Endodermal cell (in vitro differentiated cells): ENCODE measurements around the gene ZNF805. TPM values are rescaled to one million over a fixed set of nuclear protein-coding genes. Genes with fewer than 3 reads are reported as not detected.
"Not testable (repeated sequence)": the region's sequence is repeated elsewhere in the genome, so short reads cannot be mapped to it uniquely, and the experiment has no call there.

Experiments used
- DNase-seq: peaks from one replicate; pipeline ENCODE4 v3.0.0-alpha.2; 2017
- H3K27ac ChIP-seq: 2 replicates; pipeline ENCODE4 v1.5.1; 2013; ENCODE audit warnings: mild to moderate bottlenecking, low read depth, low read length, moderate library complexity
- H3K27me3 ChIP-seq: 2 replicates; pipeline ENCODE4 v1.6.1; 2013; ENCODE audit warnings: mild to moderate bottlenecking, low read length, moderate library complexity; ENCODE audit not compliant: insufficient read depth, control insufficient read depth, poor library complexity, severe bottlenecking
- H3K36me3 ChIP-seq: 2 replicates; pipeline ENCODE4 v1.7.0; 2013; ENCODE audit warnings: mild to moderate bottlenecking, low read length, moderate library complexity; ENCODE audit not compliant: control insufficient read depth, insufficient read depth
- H3K4me1 ChIP-seq: one replicate; pipeline ENCODE4 v1.7.0; 2013; ENCODE audit warnings: low read length; ENCODE audit not compliant: control insufficient read depth, insufficient read depth
- H3K4me3 ChIP-seq: 2 replicates; pipeline ENCODE4 v1.5.1; 2013; ENCODE audit warnings: mild to moderate bottlenecking, low read length, moderate library complexity
- H3K9ac ChIP-seq: 2 replicates; pipeline ENCODE4 v1.6.1; 2013; ENCODE audit warnings: mild to moderate bottlenecking, low read length, moderate library complexity; ENCODE audit not compliant: poor library complexity, severe bottlenecking; ENCODE audit errors: extremely low read depth
- H3K9me3 ChIP-seq: 2 replicates; pipeline ENCODE4 v1.6.1; 2013; ENCODE audit warnings: mild to moderate bottlenecking, low read length, moderate library complexity; ENCODE audit not compliant: control insufficient read depth
- H3K27ac Mint-ChIP-seq: 2 replicates; pipeline ENCODE4 v1.8.0; 2020; ENCODE audit warnings: mixed read lengths
- H3K27me3 Mint-ChIP-seq: 2 replicates; pipeline ENCODE4 v1.8.0; 2021; ENCODE audit warnings: mild to moderate bottlenecking, mixed read lengths; ENCODE audit not compliant: insufficient read depth
- H3K36me3 Mint-ChIP-seq: 2 replicates; pipeline ENCODE4 v1.8.0; 2020; ENCODE audit warnings: low read depth, mixed read lengths
- H3K4me1 Mint-ChIP-seq: 2 replicates; pipeline ENCODE4 v1.8.0; 2020; ENCODE audit warnings: mixed read lengths
- H3K4me3 Mint-ChIP-seq: 2 replicates; pipeline ENCODE4 v1.8.0; 2020; ENCODE audit warnings: mild to moderate bottlenecking, moderate library complexity, mixed read lengths
- H3K9me3 Mint-ChIP-seq: 2 replicates; pipeline ENCODE4 v1.8.0; 2020; ENCODE audit warnings: mild to moderate bottlenecking, mixed read lengths
- CTCF ChIP-seq: fragments of 200-600 bp; sonication (generic); conservative IDR thresholded peaks from 2 replicates; pipeline ENCODE4 v1.5.0; 2021; ENCODE audit warnings: antibody characterized with exemption, mild to moderate bottlenecking
- WGBS, 2 experiments: methylation state at CpG; one replicate each; pipeline versions ENCODE4 v1.1.5 to v1.1.7; 2013; ENCODE audit warnings: missing lambda C conversion rate in 2 of 2, mixed read lengths in 1 of 2; ENCODE audit not compliant: insufficient coverage in 1 of 2, insufficient read length in 1 of 2; 5-methylcytosine and 5-hydroxymethylcytosine counted together
- total RNA-seq, 2 donors: library from RNA; stranded (reverse); fragmentation: NEBNext Ultra II Directional in 1 of 2; extraction: Animal tissue kit (Norgen Biotek cat#: 25700) in 1 of 2; gene quantifications; 2 replicates in 1 of 2; 3 replicates in 1 of 2; pipeline ENCODE4 v1.2.1, GENCODE V29; 2021

Gene ZNF805
- total RNA-seq, 2 donors from 2014 or later = 16.6 to 21.1 TPM

DNA sequence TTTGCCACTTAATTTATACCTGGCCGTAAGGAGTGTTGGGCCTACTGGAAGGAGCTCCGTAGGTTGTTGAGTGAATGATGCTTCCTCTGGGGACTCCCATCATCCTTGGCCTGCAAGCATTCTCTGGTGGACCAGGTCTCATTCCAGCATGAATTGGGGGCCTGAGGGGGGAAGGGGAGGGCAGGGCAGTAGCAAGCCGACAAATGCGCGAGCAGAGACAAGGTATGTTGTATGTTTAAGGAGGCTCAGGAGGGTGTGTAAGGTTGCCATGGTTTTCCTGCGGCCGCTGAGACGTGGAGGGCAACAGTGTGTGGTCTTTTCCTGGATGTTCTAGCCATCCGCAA lies 48.4 kb upstream of the ZNF805 start:
- H3K27me3 ChIP-seq = peaks cover 7% of the 10 kb centered on the region
- no peak overlapping the region for H3K27ac ChIP-seq
- Mint-ChIP-seq H3K36me3 (peaks cover 46% of the 10 kb centered on the region), H3K4me1 (peaks cover 15% of the 10 kb centered on the region), H3K27ac (peak overlapping the region; percentile 86), H3K9me3 (peaks cover 37% of the 10 kb centered on the region), H3K27me3 (peaks cover 16% of the 10 kb centered on the region), H3K4me3 (peak overlapping the region; percentile 92)
- WGBS, 2 experiments = 12 to 18% methylated on average over 9 of the region's 9 CpGs
- DNase-seq = no peak
- TF ChIP-seq CTCF = no peak
- peak overlapping the region; percentile 94 for H3K4me3 ChIP-seq
- H3K9me3 ChIP-seq = peaks cover 39% of the 10 kb centered on the region
- peaks cover 4% of the 10 kb centered on the region for H3K4me1 ChIP-seq
- peak overlapping the region; percentile 87 for H3K9ac ChIP-seq
- H3K36me3 ChIP-seq = peaks cover 43% of the 10 kb centered on the region

GRCh38 chr19:57192993-57193392 lies 47.4 kb upstream of the ZNF805 start:
- H3K27ac Mint-ChIP-seq = no peak overlapping the region
- H3K9me3 Mint-ChIP-seq = peaks cover 29% of the 10 kb centered on the region
- H3K27me3 Mint-ChIP-seq = peaks cover 16% of the 10 kb centered on the region
- H3K9me3 ChIP-seq = peaks cover 31% of the 10 kb centered on the region
- H3K27ac ChIP-seq = no peak overlapping the region
- peaks cover 7% of the 10 kb centered on the region for H3K27me3 ChIP-seq
- peak overlapping the region; percentile 87 for H3K9ac ChIP-seq
- DNase-seq = no peak
- H3K4me1 ChIP-seq = peaks cover 4% of the 10 kb centered on the region
- peak overlapping the region; percentile 94 for H3K4me3 ChIP-seq
- peaks cover 52% of the 10 kb centered on the region for H3K36me3 Mint-ChIP-seq
- peak overlapping the region; percentile 92 for H3K4me3 Mint-ChIP-seq
- H3K4me1 Mint-ChIP-seq = peaks cover 15% of the 10 kb centered on the region
- peaks cover 43% of the 10 kb centered on the region for H3K36me3 ChIP-seq
- no peak for TF ChIP-seq CTCF
- 93 to 100% methylated on average over 5 of the region's 5 CpGs for WGBS, 2 experiments

DNA sequence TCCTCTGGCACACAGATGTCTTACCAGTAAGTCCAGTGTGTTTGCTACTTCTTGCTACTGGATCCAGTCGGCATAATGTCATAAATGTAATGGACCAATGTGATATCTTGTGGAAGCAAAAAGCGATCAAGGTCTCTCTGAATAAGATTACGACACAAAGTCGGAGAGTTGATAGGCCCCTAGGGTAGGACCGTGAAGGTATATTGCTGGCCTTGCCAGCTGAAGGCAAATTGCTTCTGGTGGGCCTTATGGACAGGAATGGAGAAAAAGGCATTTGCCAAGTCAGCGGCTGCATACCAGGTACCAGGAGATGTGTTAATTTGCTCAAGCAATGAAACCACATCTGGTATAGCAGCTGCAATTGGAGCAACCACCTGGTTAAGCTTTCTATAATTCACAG lies 42.6 kb upstream of the ZNF805 start:
- H3K27ac Mint-ChIP-seq, H3K27ac ChIP-seq, H3K9ac ChIP-seq, DNase-seq, H3K9me3 Mint-ChIP-seq, H3K9me3 ChIP-seq, H3K4me1 ChIP-seq, H3K27me3 Mint-ChIP-seq, H3K4me3 ChIP-seq, H3K4me1 Mint-ChIP-seq, H3K27me3 ChIP-seq, H3K4me3 Mint-ChIP-seq: not testable (repeated sequence)
- peaks cover 63% of the 10 kb centered on the region for H3K36me3 ChIP-seq
- H3K36me3 Mint-ChIP-seq = peaks cover 87% of the 10 kb centered on the region
- WGBS, 2 experiments = 92 to 94% methylated on average over 6 of the region's 6 CpGs

GRCh38 chr19:57202160-57202559 lies 38.3 kb upstream of the ZNF805 start:
- no peaks in the 10 kb centered on the region for H3K27me3 ChIP-seq
- no peak overlapping the region for H3K9ac ChIP-seq
- no peak for TF ChIP-seq CTCF
- Mint-ChIP-seq H3K36me3 (peaks cover 81% of the 10 kb centered on the region), H3K9me3 (no peaks in the 10 kb centered on the region), H3K27me3 (no peaks in the 10 kb centered on the region), H3K4me1 (no peaks in the 10 kb centered on the region), H3K27ac (no peak overlapping the region), H3K4me3 (no peak overlapping the region)
- no peaks in the 10 kb centered on the region for H3K9me3 ChIP-seq
- WGBS, 2 experiments = 96 to 100% methylated on average over 4 to 5 of the region's 5 CpGs
- no peak overlapping the region for H3K27ac ChIP-seq
- H3K4me3 ChIP-seq = no peak overlapping the region
- peaks cover 50% of the 10 kb centered on the region for H3K36me3 ChIP-seq
- no peaks in the 10 kb centered on the region for H3K4me1 ChIP-seq
- no peak for DNase-seq
